Progenitor cell of endocrine pancreas (in vitro differentiated cells): ENCODE results near the gene SH2D5. TPM values are rescaled to one million over a fixed set of nuclear protein-coding genes. Genes with fewer than 3 reads are reported as not detected.

ENCODE experiments used
- DNase-seq: peaks from one replicate; pipeline ENCODE4 v3.0.0; 2021; ENCODE audit warnings: low spot score; ENCODE audit not compliant: unreplicated experiment
- H3K27ac Mint-ChIP-seq: 2 replicates; pipeline ENCODE4 v1.8.0; 2021; ENCODE audit warnings: mild to moderate bottlenecking, moderate library complexity, mixed read lengths
- H3K27me3 Mint-ChIP-seq: 2 replicates; pipeline ENCODE4 v1.8.0; 2021; ENCODE audit warnings: mixed read lengths
- H3K36me3 Mint-ChIP-seq: 2 replicates; pipeline ENCODE4 v1.8.0; 2022; ENCODE audit warnings: mixed read lengths; ENCODE audit not compliant: insufficient read depth
- H3K4me1 Mint-ChIP-seq: 2 replicates; pipeline ENCODE4 v1.8.0; 2021; ENCODE audit warnings: low read depth, mixed read lengths
- H3K4me3 Mint-ChIP-seq: 2 replicates; pipeline ENCODE4 v1.8.0; 2021; ENCODE audit warnings: low read depth, mild to moderate bottlenecking, moderate library complexity, mixed read lengths
- H3K9me3 Mint-ChIP-seq: 2 replicates; pipeline ENCODE4 v1.8.0; 2021; ENCODE audit warnings: low read depth, mixed read lengths
- CTCF ChIP-seq: fragments of 200-600 bp; sonication (generic); IDR thresholded peaks from one replicate; pipeline ENCODE4 v1.5.0; 2021; ENCODE audit warnings: antibody characterized with exemption, mild to moderate bottlenecking; ENCODE audit not compliant: unreplicated experiment
- total RNA-seq: library from RNA; stranded (reverse); gene quantifications from 2 replicates; pipeline ENCODE4 v1.2.1, GENCODE V29; 2021

The SH2D5 gene
- total RNA-seq, 1 donor from 2014 or later: 0.53 TPM

GRCh38 chr1:20763417-20763816, 30.9 kb upstream of the SH2D5 start:
- peaks cover 9% of the 10 kb centered on the region for H3K4me1 Mint-ChIP-seq
- no peaks in the 10 kb centered on the region for H3K9me3 Mint-ChIP-seq
- no peak overlapping the region for H3K4me3 Mint-ChIP-seq
- no peak overlapping the region for H3K27ac Mint-ChIP-seq
- H3K27me3 Mint-ChIP-seq: no peaks in the 10 kb centered on the region
- H3K36me3 Mint-ChIP-seq: peaks cover 43% of the 10 kb centered on the region
- DNase-seq: no peak
- TF ChIP-seq CTCF: no peak

- peaks cover 44% of the 10 kb centered on the region for H3K36me3 Mint-ChIP-seq
- no peaks in the 10 kb centered on the region for H3K27me3 Mint-ChIP-seq
- TF ChIP-seq CTCF: no peak
- no peak for DNase-seq
- H3K4me3 Mint-ChIP-seq: no peak overlapping the region
- H3K4me1 Mint-ChIP-seq: peaks cover 9% of the 10 kb centered on the region
- no peak overlapping the region for H3K27ac Mint-ChIP-seq
- H3K9me3 Mint-ChIP-seq: no peaks in the 10 kb centered on the region
These were observed 27.8 kb upstream of the SH2D5 start for GRCh38 chr1:20760322-20760721.

GRCh38 chr1:20753589-20753988, 21.1 kb upstream of the SH2D5 start:
- Mint-ChIP-seq H3K4me1 (no peaks in the 10 kb centered on the region), H3K27me3 (no peaks in the 10 kb centered on the region), H3K27ac (peak overlapping the region; percentile 53), H3K9me3 (no peaks in the 10 kb centered on the region), H3K4me3 (no peak overlapping the region), H3K36me3 (peaks cover 31% of the 10 kb centered on the region)
- no peak for DNase-seq
- no peak for TF ChIP-seq CTCF

- DNase-seq: no peak
- Mint-ChIP-seq H3K4me3 (no peak overlapping the region), H3K27me3 (no peaks in the 10 kb centered on the region), H3K36me3 (peaks cover 35% of the 10 kb centered on the region), H3K27ac (no peak overlapping the region), H3K4me1 (no peaks in the 10 kb centered on the region), H3K9me3 (no peaks in the 10 kb centered on the region)
- TF ChIP-seq CTCF: no peak
These were observed 19.0 kb upstream of the SH2D5 start for GRCh38 chr1:20751462-20751990.

GRCh38 chr1:20742671-20743070, 10.2 kb upstream of the SH2D5 start:
- H3K27ac Mint-ChIP-seq: no peak overlapping the region
- no peaks in the 10 kb centered on the region for H3K9me3 Mint-ChIP-seq
- no peaks in the 10 kb centered on the region for H3K27me3 Mint-ChIP-seq
- no peak for TF ChIP-seq CTCF
- H3K4me3 Mint-ChIP-seq: no peak overlapping the region
- H3K36me3 Mint-ChIP-seq: peaks cover 28% of the 10 kb centered on the region
- DNase-seq: no peak
- H3K4me1 Mint-ChIP-seq: no peaks in the 10 kb centered on the region
